ENCODE data around the gene LRRC1. TPM values are rescaled to one million over a fixed set of nuclear protein-coding genes. Genes with fewer than 3 reads are reported as not detected.
A peak's percentile ranks its signal among the peaks of the same experiment; 100 is the strongest.

Gene LRRC1
- total and polyA plus RNA-seq, 2 of the 13 experiments (the other 11 are each of a cell fraction or from before 2014, with no cell fraction given), result 15.6 to 27.7 TPM

DNA sequence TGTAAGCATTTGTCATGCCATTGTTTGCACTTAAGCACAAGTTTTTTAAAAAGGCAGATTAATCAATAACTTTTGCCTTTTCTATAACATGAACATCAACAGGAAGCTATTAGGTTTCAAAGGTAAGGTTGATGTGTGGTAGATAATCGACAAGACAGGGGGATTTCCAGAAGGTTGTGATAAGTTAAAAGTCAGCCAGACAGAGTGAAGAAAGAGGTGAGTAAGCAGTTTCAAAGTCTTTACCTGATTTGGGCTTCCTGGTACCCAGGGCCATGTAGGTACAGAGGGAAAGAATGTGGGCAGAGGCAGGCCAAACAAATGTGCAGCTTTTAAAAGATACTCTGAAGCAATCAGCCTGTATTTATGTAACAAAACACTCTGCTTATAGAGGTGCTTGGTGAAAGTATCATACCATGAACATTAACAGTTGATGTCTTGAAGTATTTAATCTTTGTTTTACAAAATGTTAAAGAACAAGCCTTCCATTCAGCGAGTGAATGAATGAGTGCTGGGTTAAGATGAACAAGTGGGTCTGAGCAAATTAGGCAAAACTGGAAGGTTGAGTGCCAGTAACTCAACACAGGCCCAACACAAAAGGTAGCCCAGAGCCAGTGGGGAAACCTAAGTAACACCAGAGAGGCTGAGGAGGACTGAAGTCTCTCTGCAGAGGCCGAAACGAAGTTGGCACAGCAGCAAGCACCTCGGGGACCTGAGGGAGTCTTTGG is 60.2 kb downstream of the LRRC1 start (continued):
- peak; percentile 88 for TF ChIP-seq THRA (CRISPR knock-in tag; IDR thresholded peaks at IDR 0.05; ENCODE audit: borderline replicate concordance)
- peak; percentile 65; the same call in 1 of the 2 replicates for TF ChIP-seq FOXK1 (CRISPR knock-in tag; IDR thresholded peaks at IDR 0.05; ENCODE audit: borderline replicate concordance, low read depth)
- TF ChIP-seq, protein P1, sequence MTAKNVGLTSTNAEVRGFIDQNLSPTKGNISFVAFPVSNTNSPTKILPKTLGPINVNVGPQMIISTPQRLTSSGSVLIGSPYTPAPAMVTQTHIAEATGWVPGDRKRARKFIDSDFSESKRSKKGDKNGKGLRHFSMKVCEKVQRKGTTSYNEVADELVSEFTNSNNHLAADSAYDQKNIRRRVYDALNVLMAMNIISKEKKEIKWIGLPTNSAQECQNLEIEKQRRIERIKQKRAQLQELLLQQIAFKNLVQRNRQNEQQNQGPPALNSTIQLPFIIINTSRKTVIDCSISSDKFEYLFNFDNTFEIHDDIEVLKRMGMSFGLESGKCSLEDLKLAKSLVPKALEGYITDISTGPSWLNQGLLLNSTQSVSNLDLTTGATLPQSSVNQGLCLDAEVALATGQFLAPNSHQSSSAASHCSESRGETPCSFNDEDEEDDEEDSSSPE (CRISPR knock-in tag; IDR thresholded peaks at IDR 0.05), result peak; percentile 37; the same call in 1 of the 2 replicates
- no peak for TF ChIP-seq MATR3 (CRISPR knock-in tag; IDR thresholded peaks at IDR 0.05)
- peak; percentile 76 for TF ChIP-seq RARA (CRISPR knock-in tag; IDR thresholded peaks at IDR 0.05)
- TF ChIP-seq, protein P2, sequence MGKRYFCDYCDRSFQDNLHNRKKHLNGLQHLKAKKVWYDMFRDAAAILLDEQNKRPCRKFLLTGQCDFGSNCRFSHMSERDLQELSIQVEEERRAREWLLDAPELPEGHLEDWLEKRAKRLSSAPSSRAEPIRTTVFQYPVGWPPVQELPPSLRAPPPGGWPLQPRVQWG (CRISPR knock-in tag; IDR thresholded peaks at IDR 0.05; ENCODE audit: borderline replicate concordance, low read depth), result no peak
- no peak for TF ChIP-seq XBP1 (CRISPR knock-in tag; IDR thresholded peaks at IDR 0.05)
- TF ChIP-seq ZKSCAN8 (CRISPR knock-in tag; IDR thresholded peaks at IDR 0.05; ENCODE audit: borderline replicate concordance), result peak; percentile 76; the same call in 1 of the 2 replicates
- TF ChIP-seq, protein P3, sequence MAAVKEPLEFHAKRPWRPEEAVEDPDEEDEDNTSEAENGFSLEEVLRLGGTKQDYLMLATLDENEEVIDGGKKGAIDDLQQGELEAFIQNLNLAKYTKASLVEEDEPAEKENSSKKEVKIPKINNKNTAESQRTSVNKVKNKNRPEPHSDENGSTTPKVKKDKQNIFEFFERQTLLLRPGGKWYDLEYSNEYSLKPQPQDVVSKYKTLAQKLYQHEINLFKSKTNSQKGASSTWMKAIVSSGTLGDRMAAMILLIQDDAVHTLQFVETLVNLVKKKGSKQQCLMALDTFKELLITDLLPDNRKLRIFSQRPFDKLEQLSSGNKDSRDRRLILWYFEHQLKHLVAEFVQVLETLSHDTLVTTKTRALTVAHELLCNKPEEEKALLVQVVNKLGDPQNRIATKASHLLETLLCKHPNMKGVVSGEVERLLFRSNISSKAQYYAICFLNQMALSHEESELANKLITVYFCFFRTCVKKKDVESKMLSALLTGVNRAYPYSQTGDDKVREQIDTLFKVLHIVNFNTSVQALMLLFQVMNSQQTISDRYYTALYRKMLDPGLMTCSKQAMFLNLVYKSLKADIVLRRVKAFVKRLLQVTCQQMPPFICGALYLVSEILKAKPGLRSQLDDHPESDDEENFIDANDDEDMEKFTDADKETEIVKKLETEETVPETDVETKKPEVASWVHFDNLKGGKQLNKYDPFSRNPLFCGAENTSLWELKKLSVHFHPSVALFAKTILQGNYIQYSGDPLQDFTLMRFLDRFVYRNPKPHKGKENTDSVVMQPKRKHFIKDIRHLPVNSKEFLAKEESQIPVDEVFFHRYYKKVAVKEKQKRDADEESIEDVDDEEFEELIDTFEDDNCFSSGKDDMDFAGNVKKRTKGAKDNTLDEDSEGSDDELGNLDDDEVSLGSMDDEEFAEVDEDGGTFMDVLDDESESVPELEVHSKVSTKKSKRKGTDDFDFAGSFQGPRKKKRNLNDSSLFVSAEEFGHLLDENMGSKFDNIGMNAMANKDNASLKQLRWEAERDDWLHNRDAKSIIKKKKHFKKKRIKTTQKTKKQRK (IDR thresholded peaks at IDR 0.05; ENCODE audit: low read length), result no peak
- TF ChIP-seq KAT2B (IDR thresholded peaks at IDR 0.05; ENCODE audit: borderline replicate concordance, low read depth, low read length), result 0 out of 2 replicates have a peak, but pooled peaks have one; percentile 13
- TF ChIP-seq HIVEP1 (CRISPR knock-in tag; IDR thresholded peaks at IDR 0.05), result no peak
- TF ChIP-seq ZNF891 (CRISPR knock-in tag; IDR thresholded peaks at IDR 0.05), result no peak
- peak; percentile 60; the same call in 1 of the 2 replicates for TF ChIP-seq HMG20B (CRISPR knock-in tag; conservative IDR thresholded peaks at IDR 0.05)
- TF ChIP-seq ZNF749 (CRISPR knock-in tag; IDR thresholded peaks at IDR 0.05; ENCODE audit: borderline replicate concordance), result no peak
- no peak for TF ChIP-seq FOSL1 (CRISPR knock-in tag; IDR thresholded peaks at IDR 0.05; ENCODE audit: borderline replicate concordance)
- peak; percentile 69; the same call in 1 of the 2 replicates for TF ChIP-seq CREM (IDR thresholded peaks at IDR 0.05)
- TF ChIP-seq CREM (CRISPR knock-in tag; IDR thresholded peaks at IDR 0.05), result no peak
- no peak for TF ChIP-seq ZNF512 (CRISPR knock-in tag; IDR thresholded peaks at IDR 0.05)
- TF ChIP-seq, protein P4, sequence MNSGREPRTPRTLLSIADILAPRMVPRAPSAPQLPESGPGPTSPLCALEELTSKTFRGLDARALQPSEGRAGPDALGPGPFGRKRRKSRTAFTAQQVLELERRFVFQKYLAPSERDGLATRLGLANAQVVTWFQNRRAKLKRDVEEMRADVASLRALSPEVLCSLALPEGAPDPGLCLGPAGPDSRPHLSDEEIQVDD (CRISPR knock-in tag; IDR thresholded peaks at IDR 0.05; ENCODE audit: borderline replicate concordance), result no peak
- TF ChIP-seq CBX2 (IDR thresholded peaks at IDR 0.05; ENCODE audit: low read depth, low read length), result no peak
- TF ChIP-seq CBX2 (CRISPR knock-in tag; IDR thresholded peaks at IDR 0.05; ENCODE audit: low read depth), result no peak
- TF ChIP-seq PITX1 (CRISPR knock-in tag; IDR thresholded peaks at IDR 0.05), result 0 out of 2 replicates have a peak, but pooled peaks have one; percentile 45

Data from HepG2 (cell line).